Retinal pigment epithelial cell (primary cell): ENCODE results near the gene AIP.

ENCODE experiments used
- DNase-seq: peaks from one replicate; pipeline ENCODE4 v3.0.0-alpha.2; 2010; ENCODE audit warnings: low read depth
- H3K4me3 ChIP-seq: 2 replicates; pipeline ENCODE4 v1.5.1; 2011; ENCODE audit warnings: mild to moderate bottlenecking, low read length, control low read depth, moderate library complexity
- TF ChIP-seq, protein P1 (sequence below): conservative IDR thresholded peaks from 2 replicates; pipeline ENCODE4 v1.5.1; 2011; ENCODE audit warnings: low read depth, low read length, control low read depth, inconsistent platforms

Gene AIP

DNA sequence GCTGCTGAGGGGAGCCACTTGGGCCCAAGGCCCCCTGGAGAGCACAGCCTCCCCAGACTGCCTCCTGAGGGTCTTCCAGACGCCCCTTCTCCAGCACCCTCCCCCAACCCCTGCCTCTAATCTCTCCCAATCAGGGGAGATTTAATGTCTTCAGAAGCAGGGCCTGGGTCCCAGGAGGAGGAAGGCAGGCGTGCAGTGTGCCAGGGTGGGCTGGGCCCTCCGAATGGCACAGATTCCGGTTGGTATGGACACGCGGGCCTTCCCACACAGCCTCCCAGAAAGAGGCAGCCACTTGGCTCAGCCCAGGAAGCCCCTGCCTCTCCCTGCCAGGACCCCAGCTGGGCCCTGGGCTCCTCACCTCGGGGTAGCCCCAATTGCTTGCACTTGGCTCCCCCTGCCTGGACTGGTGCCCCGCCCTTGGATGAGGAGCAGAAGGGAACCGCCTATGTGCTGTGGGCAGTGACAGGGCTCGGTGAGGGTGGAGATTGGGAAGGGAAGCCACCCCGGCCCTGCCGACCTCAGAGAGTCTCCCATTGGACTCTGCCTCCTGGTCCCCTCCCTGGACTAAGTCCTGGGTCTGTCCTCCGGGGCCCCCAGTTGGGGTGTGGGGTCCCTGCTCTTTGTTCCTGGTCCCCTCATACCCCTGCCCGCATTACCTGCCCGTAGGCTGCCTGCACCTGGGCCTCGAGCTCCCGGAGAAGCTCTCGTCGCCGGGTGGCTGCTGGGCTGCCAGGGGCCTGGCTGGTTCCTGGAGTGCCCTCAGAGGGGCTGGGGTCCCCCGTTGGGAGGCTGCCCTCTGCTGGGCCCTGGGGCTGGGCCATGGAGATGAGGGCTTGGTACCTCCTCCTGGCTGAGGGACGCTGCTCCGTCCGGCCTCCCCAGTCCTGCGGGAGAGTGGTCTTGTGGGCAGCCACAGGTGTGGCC is 41.0 kb downstream of the AIP start:
- H3K4me3 ChIP-seq: no peak overlapping the region
- TF ChIP-seq, protein P1, sequence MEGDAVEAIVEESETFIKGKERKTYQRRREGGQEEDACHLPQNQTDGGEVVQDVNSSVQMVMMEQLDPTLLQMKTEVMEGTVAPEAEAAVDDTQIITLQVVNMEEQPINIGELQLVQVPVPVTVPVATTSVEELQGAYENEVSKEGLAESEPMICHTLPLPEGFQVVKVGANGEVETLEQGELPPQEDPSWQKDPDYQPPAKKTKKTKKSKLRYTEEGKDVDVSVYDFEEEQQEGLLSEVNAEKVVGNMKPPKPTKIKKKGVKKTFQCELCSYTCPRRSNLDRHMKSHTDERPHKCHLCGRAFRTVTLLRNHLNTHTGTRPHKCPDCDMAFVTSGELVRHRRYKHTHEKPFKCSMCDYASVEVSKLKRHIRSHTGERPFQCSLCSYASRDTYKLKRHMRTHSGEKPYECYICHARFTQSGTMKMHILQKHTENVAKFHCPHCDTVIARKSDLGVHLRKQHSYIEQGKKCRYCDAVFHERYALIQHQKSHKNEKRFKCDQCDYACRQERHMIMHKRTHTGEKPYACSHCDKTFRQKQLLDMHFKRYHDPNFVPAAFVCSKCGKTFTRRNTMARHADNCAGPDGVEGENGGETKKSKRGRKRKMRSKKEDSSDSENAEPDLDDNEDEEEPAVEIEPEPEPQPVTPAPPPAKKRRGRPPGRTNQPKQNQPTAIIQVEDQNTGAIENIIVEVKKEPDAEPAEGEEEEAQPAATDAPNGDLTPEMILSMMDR: no peak
- no peak for DNase-seq

DNA sequence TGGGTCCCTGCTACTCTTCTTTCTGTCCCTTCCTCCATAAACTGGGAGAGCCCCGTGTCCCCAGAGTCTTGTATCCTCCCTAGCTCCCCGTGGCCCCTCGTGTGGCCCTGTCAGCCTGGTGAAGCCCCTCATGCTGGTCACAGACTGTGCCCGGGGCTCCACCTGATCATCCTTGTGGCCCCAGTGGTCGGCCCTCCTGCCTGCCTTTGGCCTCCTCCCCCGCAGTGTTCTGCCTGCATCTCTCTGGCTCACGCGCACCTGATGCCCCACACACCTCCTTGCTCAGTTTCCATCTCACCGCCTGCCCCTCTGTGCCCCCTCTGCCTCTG is 41.6 kb downstream of the AIP start:
- TF ChIP-seq, protein P1: no peak

DNA sequence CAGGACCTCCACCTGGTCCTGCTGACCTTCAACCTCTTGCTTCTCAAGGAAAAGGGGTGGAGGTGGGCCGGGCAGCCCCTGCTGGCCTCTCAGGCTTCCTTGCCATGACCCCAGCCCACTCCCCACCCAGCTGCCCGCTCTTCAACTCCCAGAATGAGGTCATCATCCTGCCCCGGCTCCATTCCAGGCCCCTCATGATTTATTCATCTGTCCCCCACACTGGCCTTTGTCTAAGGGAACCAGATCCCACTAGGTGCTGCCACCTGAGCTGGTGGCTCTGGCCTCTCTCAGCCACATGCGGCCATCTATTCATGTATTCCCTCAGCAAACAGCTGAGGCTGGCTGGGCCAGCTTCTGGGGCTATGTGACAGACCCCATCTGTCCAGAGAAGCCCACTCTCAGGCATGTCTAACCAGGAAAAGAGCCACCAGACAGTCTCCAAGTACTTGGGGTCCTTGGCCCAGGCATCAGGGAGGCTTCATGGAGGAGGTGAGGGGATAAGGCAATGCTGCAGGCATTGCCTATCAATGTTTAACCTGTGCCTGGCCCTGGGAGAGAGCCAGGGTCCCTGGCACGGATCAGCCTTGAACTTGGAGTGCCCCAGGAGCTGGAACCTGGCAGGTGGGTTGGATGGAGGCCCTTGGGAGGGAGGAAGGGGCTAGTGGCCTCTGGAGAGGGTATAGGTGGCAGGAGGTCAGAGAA is 42.6 kb downstream of the AIP start:
- TF ChIP-seq, protein P1: no peak

More for the DNA sequence above, 41.6 kb downstream of the AIP start:
- no peak overlapping the region for H3K4me3 ChIP-seq
- no peak for DNase-seq

DNA sequence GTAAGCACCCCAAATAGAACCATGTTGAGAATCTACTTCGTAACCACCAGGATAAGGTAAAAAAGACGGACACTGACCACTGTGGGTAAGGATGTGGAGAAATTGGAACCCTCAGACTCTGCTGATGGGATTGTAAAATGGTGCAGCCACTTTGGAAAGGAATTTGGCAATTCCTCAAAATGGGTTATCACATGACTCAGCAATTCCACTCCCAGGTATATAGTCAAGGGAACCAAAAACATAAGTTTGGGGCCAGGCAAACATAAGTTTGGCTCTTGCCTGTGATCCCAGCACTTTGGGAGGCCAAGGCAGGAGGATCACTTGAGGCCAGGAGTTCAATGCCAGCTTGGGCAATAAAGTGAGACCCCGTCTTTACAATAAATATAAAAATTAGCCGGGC is 45.5 kb downstream of the AIP start:
- no peak overlapping the region for H3K4me3 ChIP-seq
- DNase-seq: no peak
- TF ChIP-seq, protein P1: no peak

More for the DNA sequence above, 42.6 kb downstream of the AIP start:
- no peak for DNase-seq
- H3K4me3 ChIP-seq: no peak overlapping the region

DNA sequence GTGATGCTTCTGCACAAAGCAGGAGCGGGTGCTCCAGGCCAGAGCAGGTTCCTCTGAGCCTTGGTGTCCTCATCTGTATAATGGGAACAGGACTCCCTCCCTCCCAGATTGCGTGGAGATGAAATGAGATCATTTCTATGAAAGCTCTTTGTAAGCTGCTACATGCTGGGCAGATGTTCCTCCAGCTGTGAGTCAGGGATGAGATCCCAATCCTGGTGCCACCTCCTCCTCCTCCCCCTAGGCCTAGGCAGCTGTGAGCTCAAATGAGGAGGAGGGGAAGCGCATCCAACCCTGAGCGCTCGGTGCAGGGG is 47.4 kb downstream of the AIP start:
- DNase-seq: no peak
- TF ChIP-seq, protein P1: no peak

DNA sequence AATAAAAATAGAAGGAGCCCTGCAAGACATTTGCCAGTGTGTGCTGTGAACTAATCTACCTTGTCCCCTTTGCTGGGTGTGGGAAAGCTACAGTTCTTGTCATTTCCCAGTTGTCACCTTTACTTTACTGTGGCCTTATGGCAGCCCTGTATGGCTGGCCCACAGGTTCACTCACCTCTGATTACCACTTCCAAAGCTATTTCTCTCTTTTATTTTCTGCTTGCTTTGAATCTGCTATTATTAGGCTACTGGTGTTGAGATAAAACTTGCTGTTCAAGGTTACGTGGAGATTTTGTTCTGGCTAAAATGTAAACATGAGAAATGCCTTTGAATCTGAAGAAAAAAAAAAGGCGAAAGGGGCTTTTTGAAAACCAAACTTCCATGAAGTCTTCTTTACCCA is 50.1 kb downstream of the AIP start:
- no peak overlapping the region for H3K4me3 ChIP-seq
- TF ChIP-seq, protein P1: no peak
- no peak for DNase-seq

More for the DNA sequence above, 47.4 kb downstream of the AIP start:
- no peak overlapping the region for H3K4me3 ChIP-seq
